Endodermal cell (in vitro differentiated cells): ENCODE data around the gene LOX. TPM values are rescaled to one million over a fixed set of nuclear protein-coding genes. Genes with fewer than 3 reads are reported as not detected.

Experiments
- DNase-seq: peaks from one replicate; pipeline ENCODE4 v3.0.0-alpha.2; 2017
- H3K27ac ChIP-seq: 2 replicates; pipeline ENCODE4 v1.5.1; 2013; ENCODE audit warnings: mild to moderate bottlenecking, low read depth, low read length, moderate library complexity
- H3K27me3 ChIP-seq: 2 replicates; pipeline ENCODE4 v1.6.1; 2013; ENCODE audit warnings: mild to moderate bottlenecking, low read length, moderate library complexity; ENCODE audit not compliant: insufficient read depth, control insufficient read depth, poor library complexity, severe bottlenecking
- H3K36me3 ChIP-seq: 2 replicates; pipeline ENCODE4 v1.7.0; 2013; ENCODE audit warnings: mild to moderate bottlenecking, low read length, moderate library complexity; ENCODE audit not compliant: control insufficient read depth, insufficient read depth
- H3K4me1 ChIP-seq: one replicate; pipeline ENCODE4 v1.7.0; 2013; ENCODE audit warnings: low read length; ENCODE audit not compliant: control insufficient read depth, insufficient read depth
- H3K4me3 ChIP-seq: 2 replicates; pipeline ENCODE4 v1.5.1; 2013; ENCODE audit warnings: mild to moderate bottlenecking, low read length, moderate library complexity
- H3K9ac ChIP-seq: 2 replicates; pipeline ENCODE4 v1.6.1; 2013; ENCODE audit warnings: mild to moderate bottlenecking, low read length, moderate library complexity; ENCODE audit not compliant: poor library complexity, severe bottlenecking; ENCODE audit errors: extremely low read depth
- H3K9me3 ChIP-seq: 2 replicates; pipeline ENCODE4 v1.6.1; 2013; ENCODE audit warnings: mild to moderate bottlenecking, low read length, moderate library complexity; ENCODE audit not compliant: control insufficient read depth
- H3K27ac Mint-ChIP-seq: 2 replicates; pipeline ENCODE4 v1.8.0; 2020; ENCODE audit warnings: mixed read lengths
- H3K27me3 Mint-ChIP-seq: 2 replicates; pipeline ENCODE4 v1.8.0; 2021; ENCODE audit warnings: mild to moderate bottlenecking, mixed read lengths; ENCODE audit not compliant: insufficient read depth
- H3K36me3 Mint-ChIP-seq: 2 replicates; pipeline ENCODE4 v1.8.0; 2020; ENCODE audit warnings: low read depth, mixed read lengths
- H3K4me1 Mint-ChIP-seq: 2 replicates; pipeline ENCODE4 v1.8.0; 2020; ENCODE audit warnings: mixed read lengths
- H3K4me3 Mint-ChIP-seq: 2 replicates; pipeline ENCODE4 v1.8.0; 2020; ENCODE audit warnings: mild to moderate bottlenecking, moderate library complexity, mixed read lengths
- H3K9me3 Mint-ChIP-seq: 2 replicates; pipeline ENCODE4 v1.8.0; 2020; ENCODE audit warnings: mild to moderate bottlenecking, mixed read lengths
- WGBS, 2 experiments: methylation state at CpG; one replicate each; pipeline versions ENCODE4 v1.1.5 to v1.1.7; 2013; ENCODE audit warnings: missing lambda C conversion rate in 2 of 2, mixed read lengths in 1 of 2; ENCODE audit not compliant: insufficient coverage in 1 of 2, insufficient read length in 1 of 2; 5-methylcytosine and 5-hydroxymethylcytosine counted together
- total RNA-seq, 2 donors: library from RNA; stranded (reverse); fragmentation: NEBNext Ultra II Directional in 1 of 2; extraction: Animal tissue kit (Norgen Biotek cat#: 25700) in 1 of 2; gene quantifications; 2 replicates in 1 of 2; 3 replicates in 1 of 2; pipeline ENCODE4 v1.2.1, GENCODE V29; 2021
- TF ChIP-seq, protein P1 (sequence below): fragments of 200-600 bp; sonication (generic); conservative IDR thresholded peaks from 2 replicates; pipeline ENCODE4 v1.5.0; 2021; ENCODE audit warnings: antibody characterized with exemption, mild to moderate bottlenecking

LOX gene
- total RNA-seq, 2 donors from 2014 or later, result 16.4 to 16.5 TPM

DNA sequence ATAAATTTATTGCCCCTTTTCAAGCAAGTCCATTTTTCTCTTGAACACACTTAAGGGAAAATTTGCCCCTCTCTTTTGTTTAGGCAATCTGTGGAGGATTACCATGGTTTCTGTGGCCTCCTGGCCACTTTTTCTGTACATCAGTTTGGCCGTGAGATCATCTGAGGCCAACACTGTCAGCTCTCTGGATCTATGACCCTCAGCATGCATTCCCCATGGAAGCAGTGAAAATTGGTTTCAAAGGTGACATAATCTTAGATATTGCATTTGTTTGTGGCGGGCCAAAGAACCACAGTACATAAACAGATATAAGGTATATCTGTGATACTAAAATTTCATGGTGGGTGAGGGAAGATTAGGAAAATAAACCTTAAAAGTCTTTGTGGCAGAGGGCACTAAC is 46.7 kb upstream of the LOX start:
- H3K9me3 ChIP-seq, result no peaks in the 10 kb centered on the region
- Mint-ChIP-seq H3K27ac (no peak overlapping the region), H3K4me3 (no peak overlapping the region), H3K27me3 (no peaks in the 10 kb centered on the region), H3K36me3 (no peaks in the 10 kb centered on the region), H3K9me3 (no peaks in the 10 kb centered on the region), H3K4me1 (peaks cover 21% of the 10 kb centered on the region)
- peaks cover 3% of the 10 kb centered on the region for H3K4me1 ChIP-seq
- H3K36me3 ChIP-seq, result no peaks in the 10 kb centered on the region
- H3K9ac ChIP-seq, result no peak overlapping the region
- TF ChIP-seq, protein P1, sequence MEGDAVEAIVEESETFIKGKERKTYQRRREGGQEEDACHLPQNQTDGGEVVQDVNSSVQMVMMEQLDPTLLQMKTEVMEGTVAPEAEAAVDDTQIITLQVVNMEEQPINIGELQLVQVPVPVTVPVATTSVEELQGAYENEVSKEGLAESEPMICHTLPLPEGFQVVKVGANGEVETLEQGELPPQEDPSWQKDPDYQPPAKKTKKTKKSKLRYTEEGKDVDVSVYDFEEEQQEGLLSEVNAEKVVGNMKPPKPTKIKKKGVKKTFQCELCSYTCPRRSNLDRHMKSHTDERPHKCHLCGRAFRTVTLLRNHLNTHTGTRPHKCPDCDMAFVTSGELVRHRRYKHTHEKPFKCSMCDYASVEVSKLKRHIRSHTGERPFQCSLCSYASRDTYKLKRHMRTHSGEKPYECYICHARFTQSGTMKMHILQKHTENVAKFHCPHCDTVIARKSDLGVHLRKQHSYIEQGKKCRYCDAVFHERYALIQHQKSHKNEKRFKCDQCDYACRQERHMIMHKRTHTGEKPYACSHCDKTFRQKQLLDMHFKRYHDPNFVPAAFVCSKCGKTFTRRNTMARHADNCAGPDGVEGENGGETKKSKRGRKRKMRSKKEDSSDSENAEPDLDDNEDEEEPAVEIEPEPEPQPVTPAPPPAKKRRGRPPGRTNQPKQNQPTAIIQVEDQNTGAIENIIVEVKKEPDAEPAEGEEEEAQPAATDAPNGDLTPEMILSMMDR, result no peak
- WGBS, 2 experiments, result 89 to 94% methylated on average over 1 to 2 of the region's 2 CpGs
- DNase-seq, result no peak
- no peak overlapping the region for H3K27ac ChIP-seq
- H3K27me3 ChIP-seq, result no peaks in the 10 kb centered on the region
- no peak overlapping the region for H3K4me3 ChIP-seq

DNA sequence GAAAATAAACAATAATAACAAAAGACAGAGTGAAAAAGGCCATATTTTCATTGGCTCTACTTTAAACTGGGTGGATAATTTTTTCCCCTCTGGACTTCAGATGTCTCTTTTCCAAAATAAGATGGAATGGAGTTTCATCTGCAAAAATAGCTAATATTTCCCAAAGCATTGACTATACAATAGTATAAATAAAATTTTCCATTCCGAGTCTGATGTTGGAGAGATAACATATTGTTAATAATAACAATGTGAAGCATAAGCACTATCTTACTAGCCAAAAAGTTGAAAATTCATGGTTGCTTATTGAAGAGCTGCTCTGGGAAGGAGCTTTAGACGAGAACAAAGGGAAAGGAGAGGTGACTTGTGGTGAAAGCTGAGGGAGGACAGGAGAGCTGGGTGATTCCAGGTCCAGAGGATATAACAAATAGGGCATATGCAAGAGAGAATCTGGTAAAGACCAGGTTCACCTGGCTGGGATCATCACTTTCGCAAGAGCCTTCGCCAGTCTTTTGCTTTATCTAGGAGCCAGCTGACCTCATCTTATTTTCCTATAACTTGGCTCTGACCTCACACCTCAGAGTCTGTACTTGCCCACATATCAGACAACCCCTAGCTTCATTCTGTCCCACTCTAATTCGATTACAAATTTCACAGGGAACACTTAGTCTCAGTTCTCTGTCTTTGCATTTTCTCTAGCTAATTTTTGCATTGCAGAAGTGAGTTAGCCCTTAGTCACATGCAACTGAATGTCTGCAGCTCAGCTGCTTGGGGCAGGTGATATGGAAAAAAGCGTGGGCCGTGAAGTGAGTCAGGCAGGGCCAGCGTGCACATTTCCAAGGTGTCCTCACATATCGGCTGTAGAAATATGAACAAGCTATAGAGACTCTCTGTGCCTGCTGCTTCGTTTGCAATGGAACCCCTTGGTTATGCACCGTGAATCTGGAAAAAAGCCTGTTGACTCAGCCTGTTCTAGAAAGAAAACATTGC is 43.7 kb upstream of the LOX start:
- Mint-ChIP-seq H3K27ac (no peak overlapping the region), H3K4me3 (no peak overlapping the region), H3K36me3 (no peaks in the 10 kb centered on the region), H3K9me3 (no peaks in the 10 kb centered on the region), H3K4me1 (peaks cover 15% of the 10 kb centered on the region), H3K27me3 (no peaks in the 10 kb centered on the region)
- WGBS, 2 experiments, result 88 to 93% methylated on average over 10 of the region's 11 CpGs
- Histone ChIP-seq H3K27ac (no peak overlapping the region), H3K27me3 (no peaks in the 10 kb centered on the region), H3K36me3 (no peaks in the 10 kb centered on the region), H3K9ac (no peak overlapping the region), H3K9me3 (no peaks in the 10 kb centered on the region), H3K4me1 (peaks cover 3% of the 10 kb centered on the region), H3K4me3 (no peak overlapping the region)
- no peak for DNase-seq
- TF ChIP-seq, protein P1, result no peak

DNA sequence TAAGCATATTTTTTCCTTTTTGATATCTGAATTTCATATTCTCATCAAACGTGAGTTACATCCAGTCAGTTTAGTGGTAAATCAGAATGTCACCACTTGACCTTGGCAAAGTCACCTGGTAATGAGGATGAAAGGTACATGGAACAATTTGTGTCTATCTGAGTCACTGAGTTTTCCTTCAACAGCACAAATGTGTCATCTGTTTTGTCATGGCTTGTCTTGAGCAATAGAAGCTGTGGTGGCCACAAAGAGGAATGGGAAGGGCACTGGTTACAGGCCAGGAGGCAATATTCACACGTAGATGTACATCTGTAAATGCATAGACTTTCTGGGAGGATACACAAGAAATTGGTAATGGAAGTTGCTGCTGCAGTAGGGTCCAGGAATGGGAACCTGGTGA is 42.9 kb upstream of the LOX start:
- DNase-seq, result no peak
- TF ChIP-seq, protein P1, result no peak
- Histone ChIP-seq H3K27ac (no peak overlapping the region), H3K36me3 (no peaks in the 10 kb centered on the region), H3K4me1 (peaks cover 2% of the 10 kb centered on the region), H3K27me3 (no peaks in the 10 kb centered on the region), H3K4me3 (no peak overlapping the region), H3K9ac (no peak overlapping the region), H3K9me3 (no peaks in the 10 kb centered on the region)
- H3K4me3 Mint-ChIP-seq, result no peak overlapping the region
- H3K27me3 Mint-ChIP-seq, result no peaks in the 10 kb centered on the region
- H3K36me3 Mint-ChIP-seq, result no peaks in the 10 kb centered on the region
- no peak overlapping the region for H3K27ac Mint-ChIP-seq
- no peaks in the 10 kb centered on the region for H3K9me3 Mint-ChIP-seq
- H3K4me1 Mint-ChIP-seq, result peaks cover 11% of the 10 kb centered on the region
- 96 to 100% methylated on average over 1 to 2 of the region's 2 CpGs for WGBS, 2 experiments
